HUES64 (cell line): ENCODE measurements around the gene PALB2.
A peak's percentile ranks its signal among the peaks of the same experiment; 100 is the strongest.

Source experiments
- H3K27ac ChIP-seq: 2 replicates; pipeline ENCODE4 v1.7.0; 2013; ENCODE audit warnings: low read depth, low read length, inconsistent platforms
- H3K27me3 ChIP-seq: 2 replicates; pipeline ENCODE4 v1.6.1; 2013; ENCODE audit warnings: mild to moderate bottlenecking, low read length; ENCODE audit not compliant: insufficient read depth
- H3K36me3 ChIP-seq: 2 replicates; pipeline ENCODE4 v1.6.1; 2013; ENCODE audit warnings: mild to moderate bottlenecking, low read length; ENCODE audit not compliant: insufficient read depth
- H3K4me1 ChIP-seq: 2 replicates; pipeline ENCODE4 v1.6.1; 2013; ENCODE audit warnings: mild to moderate bottlenecking, low read length, moderate library complexity; ENCODE audit not compliant: insufficient read depth
- H3K4me3 ChIP-seq: 2 replicates; pipeline ENCODE4 v1.5.1; 2013; ENCODE audit warnings: mild to moderate bottlenecking, low read length, moderate library complexity
- H3K9ac ChIP-seq: 2 replicates; pipeline ENCODE4 v1.6.1; 2013; ENCODE audit warnings: mild to moderate bottlenecking, low read depth, low read length
- H3K9me3 ChIP-seq: 2 replicates; pipeline ENCODE4 v1.6.1; 2013; ENCODE audit warnings: low read depth, low read length; ENCODE audit not compliant: insufficient read depth
- WGBS: fragments of 150-250, 120-280 bp; methylation state at CpG from one replicate; pipeline ENCODE4 v1.1.7; 2013; ENCODE audit warnings: missing lambda C conversion rate; 5-methylcytosine and 5-hydroxymethylcytosine counted together

PALB2 gene

DNA sequence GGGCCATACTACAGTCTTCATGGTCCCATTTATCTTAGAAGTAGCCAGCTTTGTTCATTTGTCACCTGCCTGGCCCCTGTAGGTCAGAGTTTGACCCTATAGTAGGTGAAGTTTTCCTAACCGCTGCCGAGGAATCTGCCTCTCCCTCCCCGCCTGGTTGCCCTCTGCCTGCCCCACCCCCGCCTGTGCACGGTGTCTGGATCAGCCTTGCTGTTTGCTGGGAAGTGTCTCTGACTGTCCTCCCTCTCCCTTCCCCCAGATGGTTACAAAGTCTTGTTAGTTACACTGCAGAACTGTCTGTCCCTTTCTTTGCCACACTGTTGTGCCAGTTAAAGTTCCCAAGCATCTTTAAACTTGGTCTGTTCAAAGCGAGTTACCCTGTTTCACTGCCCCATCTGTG lies 77.9 kb downstream of the PALB2 start:
- no peak overlapping the region for H3K27ac ChIP-seq
- no peak overlapping the region for H3K4me3 ChIP-seq
- 93% methylated on average over 6 of the region's 6 CpGs for WGBS
- H3K9ac ChIP-seq, result no peak overlapping the region
- H3K36me3 ChIP-seq, result peaks cover 93% of the 10 kb centered on the region
- H3K27me3 ChIP-seq, result no peaks in the 10 kb centered on the region
- no peaks in the 10 kb centered on the region for H3K4me1 ChIP-seq
- no peaks in the 10 kb centered on the region for H3K9me3 ChIP-seq

- peaks cover 86% of the 10 kb centered on the region for H3K36me3 ChIP-seq
- no peak overlapping the region for H3K27ac ChIP-seq
- H3K4me1 ChIP-seq, result no peaks in the 10 kb centered on the region
- H3K27me3 ChIP-seq, result no peaks in the 10 kb centered on the region
- 97% methylated on average over 13 of the region's 13 CpGs for WGBS
- H3K9me3 ChIP-seq, result no peaks in the 10 kb centered on the region
- no peak overlapping the region for H3K4me3 ChIP-seq
- H3K9ac ChIP-seq, result no peak overlapping the region
These were observed 78.6 kb downstream of the PALB2 start for GRCh38 chr16:23562505-23562904.

GRCh38 chr16:23561586-23561985 lies 79.5 kb downstream of the PALB2 start:
- Histone ChIP-seq H3K36me3 (peaks cover 77% of the 10 kb centered on the region), H3K9ac (no peak overlapping the region), H3K27ac (no peak overlapping the region), H3K4me3 (no peak overlapping the region), H3K27me3 (no peaks in the 10 kb centered on the region), H3K9me3 (no peaks in the 10 kb centered on the region), H3K4me1 (no peaks in the 10 kb centered on the region)
- whole genome bisulfite sequencing, result 92% methylated on average over 5 of the region's 5 CpGs

DNA sequence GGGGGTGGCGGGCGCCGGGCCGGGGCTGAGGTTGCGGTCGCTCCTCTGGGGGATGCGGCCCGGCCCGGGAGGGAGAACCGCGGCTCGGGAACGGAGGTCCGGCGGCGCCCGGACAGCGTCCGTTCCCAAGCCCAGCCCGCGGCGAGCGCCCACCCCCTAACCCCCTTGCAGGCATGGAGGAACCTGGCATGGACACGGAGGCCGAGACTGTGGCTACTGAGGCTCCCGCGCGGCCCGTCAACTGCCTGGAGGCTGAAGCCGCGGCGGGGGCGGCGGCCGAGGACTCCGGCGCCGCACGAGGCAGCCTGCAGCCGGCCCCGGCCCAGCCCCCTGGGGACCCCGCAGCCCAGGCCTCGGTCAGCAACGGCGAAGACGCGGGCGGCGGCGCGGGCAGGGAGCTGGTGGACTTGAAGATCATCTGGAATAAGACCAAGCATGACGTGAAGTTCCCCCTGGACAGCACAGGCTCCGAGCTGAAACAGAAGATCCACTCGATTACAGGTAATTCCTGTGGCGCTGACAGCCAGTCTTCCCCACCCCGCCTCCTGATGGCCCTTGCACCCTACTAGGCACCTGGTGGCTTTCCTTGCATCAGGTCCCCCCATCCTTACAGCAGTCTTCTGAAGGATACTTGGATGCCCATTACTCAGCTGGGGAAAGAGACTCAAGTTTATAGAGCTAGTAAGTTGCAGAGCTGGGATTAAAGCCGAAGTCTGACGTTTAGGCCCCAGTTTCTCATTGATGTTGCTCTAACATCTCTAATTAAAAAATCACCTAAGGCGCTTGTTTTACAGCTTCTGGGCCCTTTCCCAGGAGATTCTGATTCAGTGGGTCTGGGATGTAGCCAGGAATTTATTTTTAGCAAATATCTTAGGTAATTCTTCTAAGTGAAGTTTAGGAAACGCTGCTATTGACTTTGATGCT lies 83.1 kb downstream of the PALB2 start:
- no peaks in the 10 kb centered on the region for H3K27me3 ChIP-seq
- no peaks in the 10 kb centered on the region for H3K4me1 ChIP-seq
- 5% methylated on average over 60 of the region's 60 CpGs for WGBS
- H3K36me3 ChIP-seq, result peaks cover 65% of the 10 kb centered on the region
- no peaks in the 10 kb centered on the region for H3K9me3 ChIP-seq
- H3K27ac ChIP-seq, result peak overlapping the region; percentile 98
- H3K9ac ChIP-seq, result peak overlapping the region; percentile 96
- peak overlapping the region; percentile 83 for H3K4me3 ChIP-seq

DNA sequence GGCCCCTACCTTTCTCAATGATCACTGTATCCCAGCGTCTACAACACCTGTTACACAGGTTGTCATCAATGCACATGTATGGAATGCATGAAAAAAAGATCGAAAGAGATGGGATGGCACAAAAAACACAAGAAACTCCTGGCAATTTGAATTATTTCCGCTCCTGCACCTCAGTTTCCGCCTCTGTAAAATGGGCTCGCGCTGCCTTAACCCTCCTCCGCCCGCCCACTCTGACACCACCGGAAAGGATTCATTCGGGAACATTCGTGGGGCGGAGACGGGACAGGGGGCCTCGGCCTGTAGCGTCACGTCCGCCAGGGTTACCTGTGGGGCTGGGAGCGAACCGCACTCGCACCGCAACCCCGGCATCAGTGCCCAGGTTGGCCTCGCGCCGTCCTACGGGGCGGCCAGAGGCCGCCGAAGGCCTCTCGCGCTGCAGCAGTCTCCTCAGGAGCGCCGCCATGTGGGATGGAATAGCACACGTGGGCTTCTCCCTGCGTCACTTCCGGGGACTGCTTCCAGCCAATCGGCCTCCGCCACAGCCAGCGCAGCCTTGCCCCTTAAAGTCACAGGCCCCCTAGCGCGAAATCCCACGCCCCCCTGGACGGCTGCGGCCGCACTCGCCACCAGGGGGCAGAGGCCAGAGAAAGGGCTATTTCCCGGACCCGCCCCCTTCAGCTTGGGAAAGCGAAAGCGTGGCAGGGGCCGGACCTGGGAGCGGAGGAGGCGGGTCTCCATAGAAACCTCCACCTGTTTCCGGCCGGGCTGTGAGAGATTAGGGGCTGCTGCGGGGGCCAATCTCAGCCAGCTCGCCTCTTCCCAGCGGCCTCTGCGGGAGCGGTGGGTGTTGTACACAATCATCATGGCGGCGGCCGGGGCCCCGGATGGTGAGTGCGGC lies 84.0 kb downstream of the PALB2 start, which contains the start of the genes EARS2 and UBFD1:
EARS2 (minus strand) TSS at position 470 of the 898 bp plus-strand sequence; CDS start at position 463, 7 bp downstream.
UBFD1 (plus strand) TSS at position 847 of the 898 bp plus-strand sequence; CDS start at position 863, 16 bp downstream.
- Histone ChIP-seq H3K9me3 (no peaks in the 10 kb centered on the region), H3K4me3 (peak within 1 kb of the TSS; percentile 83), H3K27ac (peak within 1 kb of the TSS; percentile 98), H3K36me3 (peaks cover 65% of the 10 kb centered on the region), H3K9ac (peak within 1 kb of the TSS; percentile 96), H3K4me1 (no peaks in the 10 kb centered on the region), H3K27me3 (no peaks in the 10 kb centered on the region)
- 3% methylated on average over 65 of the region's 65 CpGs for WGBS

DNA sequence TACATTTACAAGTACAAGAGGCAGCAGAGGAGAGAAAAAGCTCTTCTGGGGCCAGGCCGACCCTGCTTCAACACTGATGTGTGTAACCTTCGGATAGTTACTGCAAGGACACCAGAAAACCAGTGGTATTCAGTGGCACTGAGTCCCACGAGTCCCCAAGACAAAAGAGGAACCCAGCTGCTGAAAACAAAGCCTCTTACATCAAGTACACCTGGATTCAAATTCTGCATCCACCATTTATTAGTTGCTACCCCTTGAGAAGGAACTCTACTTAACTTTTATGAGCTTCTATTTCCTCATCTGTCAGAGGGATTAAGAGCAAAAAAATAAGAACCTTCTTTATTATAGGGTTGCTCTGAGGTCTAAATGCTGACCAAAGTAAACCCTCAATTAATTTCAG lies 86.6 kb downstream of the PALB2 start:
- WGBS, result 89% methylated on average over 3 of the region's 3 CpGs
- H3K9me3 ChIP-seq, result no peaks in the 10 kb centered on the region
- 0 out of 2 replicates have a peak overlapping the region, but pooled peaks have one; percentile 6 for H3K9ac ChIP-seq
- H3K4me1 ChIP-seq, result no peaks in the 10 kb centered on the region
- H3K27me3 ChIP-seq, result no peaks in the 10 kb centered on the region
- peaks cover 62% of the 10 kb centered on the region for H3K36me3 ChIP-seq
- H3K4me3 ChIP-seq, result no peak overlapping the region
- no peak overlapping the region for H3K27ac ChIP-seq
